GM12891 (cell line): ENCODE measurements around the gene SMIM36.

Source experiments
- PAX5 ChIP-seq: IDR thresholded peaks from 2 replicates; pipeline ENCODE4 v1.6.1; 2011; ENCODE audit warnings: low read length, moderate library complexity, mild to moderate bottlenecking; ENCODE audit not compliant: insufficient read depth, severe bottlenecking
- POLR2A ChIP-seq: IDR thresholded peaks from 2 replicates; pipeline ENCODE4 v1.6.1; 2011; ENCODE audit warnings: low read depth, low read length, control low read depth
- POLR2AphosphoS5 ChIP-seq: IDR thresholded peaks from 2 replicates; pipeline ENCODE4 v1.6.1; 2011; ENCODE audit warnings: low read depth, low read length, control low read depth
- POU2F2 ChIP-seq: IDR thresholded peaks from 2 replicates; pipeline ENCODE4 v1.6.1; 2011; ENCODE audit warnings: low read depth, mild to moderate bottlenecking, control low read depth, low read length, moderate library complexity
- SPI1 ChIP-seq: IDR thresholded peaks from 2 replicates; pipeline ENCODE4 v1.6.1; 2011; ENCODE audit warnings: low read depth, low read length, control low read depth
- TAF1 ChIP-seq: IDR thresholded peaks from 2 replicates; pipeline ENCODE4 v1.6.1; 2011; ENCODE audit warnings: low read depth, low read length, control low read depth

DNA sequence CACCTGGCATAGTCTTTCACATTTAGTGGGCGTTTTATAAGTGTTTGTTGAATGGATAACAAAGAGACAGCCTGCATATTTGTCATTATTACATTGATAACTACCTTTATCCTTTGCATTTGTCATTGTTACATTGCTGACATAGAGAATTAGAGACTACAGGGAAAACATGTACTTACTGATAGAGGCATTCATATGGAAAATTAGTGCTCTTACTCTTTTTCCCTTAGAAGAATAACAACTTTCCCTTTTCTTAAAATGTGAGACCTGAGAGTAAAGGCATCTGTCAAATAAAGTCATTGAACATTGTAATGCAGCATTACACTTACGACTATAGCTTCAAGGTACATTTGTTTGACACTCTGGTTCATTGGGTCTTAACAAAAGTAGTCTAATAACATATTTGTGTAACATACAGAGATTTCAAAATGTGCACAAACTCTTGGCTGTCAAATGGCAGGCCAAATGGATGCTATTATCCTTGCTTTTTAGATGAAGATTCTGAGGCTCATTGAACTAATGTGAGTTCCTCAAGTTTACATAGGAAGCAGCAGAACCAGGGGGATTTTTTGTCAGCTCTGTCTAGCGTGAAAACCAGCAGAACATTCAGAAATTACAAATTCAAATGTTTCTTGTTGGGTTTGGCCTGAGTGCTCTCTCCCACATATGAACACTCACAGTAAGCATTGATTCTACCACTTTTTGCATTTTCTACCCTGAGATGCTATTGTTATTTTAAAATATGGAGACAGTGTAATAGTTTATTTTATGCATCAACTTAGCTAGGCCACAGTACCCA is 28.5 kb downstream of the SMIM36 start:
- no peak for TF ChIP-seq POLR2A
- TF ChIP-seq POLR2AphosphoS5 = no peak
- no peak for TF ChIP-seq TAF1
- TF ChIP-seq SPI1 = no peak
- no peak for TF ChIP-seq POU2F2
- no peak for TF ChIP-seq PAX5
